Liver (tissue), 3 donors: ENCODE measurements around the gene SLC6A17.

Source experiments
- FOXA2 ChIP-seq: IDR thresholded peaks from 2 replicates; pipeline ENCODE4 v1.6.1; 2016; ENCODE audit warnings: antibody characterized with exemption
- NR2F2 ChIP-seq: IDR thresholded peaks from 2 replicates; pipeline ENCODE4 v1.6.1; 2016; ENCODE audit warnings: antibody characterized with exemption
- RAD21 ChIP-seq, 2 donors: IDR thresholded peaks; 2 replicates each; pipeline ENCODE4 v1.6.1; 2016; ENCODE audit warnings: antibody characterized with exemption in 2 of 2, mild to moderate bottlenecking in 2 of 2
- TAF1 ChIP-seq: conservative IDR thresholded peaks from 2 replicates; pipeline ENCODE4 v1.6.1; 2016; ENCODE audit warnings: antibody characterized with exemption, mild to moderate bottlenecking
- YY1 ChIP-seq: IDR thresholded peaks from 2 replicates; pipeline ENCODE4 v1.6.1; 2016; ENCODE audit warnings: antibody characterized with exemption, mild to moderate bottlenecking
- TF ChIP-seq, protein P1 (sequence below): fragments of 150-350 bp; IDR thresholded peaks from 2 replicates; pipeline ENCODE4 v1.5.1; 2017; ENCODE audit warnings: improper control_type of control experiment, low read depth, low read length; ENCODE audit not compliant: missing input control
- TF ChIP-seq, protein P2 (sequence below): IDR thresholded peaks from 2 replicates; pipeline ENCODE4 v1.6.1; 2016; ENCODE audit warnings: antibody characterized with exemption
- donor health status: healthy.
- donor health status: healthy.

DNA sequence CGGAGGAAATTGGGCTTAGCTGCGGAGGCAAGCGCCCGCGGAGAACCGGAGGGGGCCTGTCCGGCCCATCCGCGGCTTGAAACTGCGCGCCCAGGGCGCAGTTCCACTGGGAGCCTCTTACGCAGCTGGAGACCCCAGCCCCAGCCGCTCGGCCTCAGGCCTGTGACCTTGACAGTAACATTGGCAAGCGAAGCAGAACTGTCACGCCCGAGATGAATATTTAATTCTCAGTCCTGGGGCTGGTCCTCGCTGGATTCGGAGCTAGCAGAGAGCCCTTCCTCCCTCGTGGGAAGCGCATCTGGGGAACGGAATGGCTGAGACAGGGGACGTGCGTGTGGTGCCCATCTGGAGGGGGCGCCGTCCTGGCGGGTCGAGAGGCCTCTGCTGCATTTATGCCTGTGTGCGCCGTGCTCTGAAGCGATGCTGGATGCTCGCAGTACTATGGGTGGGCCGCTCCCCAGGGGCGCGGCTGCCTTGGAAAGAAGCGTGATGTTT is 928 bp downstream of the SLC6A17 start:
- TF ChIP-seq TAF1 (no peak), YY1 (no peak), RAD21 (IDR thresholded peaks at IDR 0.05) (no peak), NR2F2 (no peak), FOXA2 (no peak)
- TF ChIP-seq, protein P1, sequence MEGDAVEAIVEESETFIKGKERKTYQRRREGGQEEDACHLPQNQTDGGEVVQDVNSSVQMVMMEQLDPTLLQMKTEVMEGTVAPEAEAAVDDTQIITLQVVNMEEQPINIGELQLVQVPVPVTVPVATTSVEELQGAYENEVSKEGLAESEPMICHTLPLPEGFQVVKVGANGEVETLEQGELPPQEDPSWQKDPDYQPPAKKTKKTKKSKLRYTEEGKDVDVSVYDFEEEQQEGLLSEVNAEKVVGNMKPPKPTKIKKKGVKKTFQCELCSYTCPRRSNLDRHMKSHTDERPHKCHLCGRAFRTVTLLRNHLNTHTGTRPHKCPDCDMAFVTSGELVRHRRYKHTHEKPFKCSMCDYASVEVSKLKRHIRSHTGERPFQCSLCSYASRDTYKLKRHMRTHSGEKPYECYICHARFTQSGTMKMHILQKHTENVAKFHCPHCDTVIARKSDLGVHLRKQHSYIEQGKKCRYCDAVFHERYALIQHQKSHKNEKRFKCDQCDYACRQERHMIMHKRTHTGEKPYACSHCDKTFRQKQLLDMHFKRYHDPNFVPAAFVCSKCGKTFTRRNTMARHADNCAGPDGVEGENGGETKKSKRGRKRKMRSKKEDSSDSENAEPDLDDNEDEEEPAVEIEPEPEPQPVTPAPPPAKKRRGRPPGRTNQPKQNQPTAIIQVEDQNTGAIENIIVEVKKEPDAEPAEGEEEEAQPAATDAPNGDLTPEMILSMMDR: no peak
- TF ChIP-seq, protein P2, sequence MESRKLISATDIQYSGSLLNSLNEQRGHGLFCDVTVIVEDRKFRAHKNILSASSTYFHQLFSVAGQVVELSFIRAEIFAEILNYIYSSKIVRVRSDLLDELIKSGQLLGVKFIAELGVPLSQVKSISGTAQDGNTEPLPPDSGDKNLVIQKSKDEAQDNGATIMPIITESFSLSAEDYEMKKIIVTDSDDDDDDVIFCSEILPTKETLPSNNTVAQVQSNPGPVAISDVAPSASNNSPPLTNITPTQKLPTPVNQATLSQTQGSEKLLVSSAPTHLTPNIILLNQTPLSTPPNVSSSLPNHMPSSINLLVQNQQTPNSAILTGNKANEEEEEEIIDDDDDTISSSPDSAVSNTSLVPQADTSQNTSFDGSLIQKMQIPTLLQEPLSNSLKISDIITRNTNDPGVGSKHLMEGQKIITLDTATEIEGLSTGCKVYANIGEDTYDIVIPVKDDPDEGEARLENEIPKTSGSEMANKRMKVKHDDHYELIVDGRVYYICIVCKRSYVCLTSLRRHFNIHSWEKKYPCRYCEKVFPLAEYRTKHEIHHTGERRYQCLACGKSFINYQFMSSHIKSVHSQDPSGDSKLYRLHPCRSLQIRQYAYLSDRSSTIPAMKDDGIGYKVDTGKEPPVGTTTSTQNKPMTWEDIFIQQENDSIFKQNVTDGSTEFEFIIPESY: no peak
